Astrocyte of the spinal cord (primary cell): ENCODE data around the gene CARD10.

ENCODE experiments used
- DNase-seq: peaks from one replicate; pipeline ENCODE4 v3.0.0; 2011; ENCODE audit warnings: low read depth, low spot score
- H3K4me3 ChIP-seq: 2 replicates; pipeline ENCODE4 v1.5.1; 2011; ENCODE audit warnings: low read depth, mild to moderate bottlenecking, low read length, moderate library complexity
- in situ Hi-C: cut with HindIII; loops from 2 replicates; pipeline ENCODE4 v1.10.0; 2017; ENCODE audit warnings: low sequenced_read_pairs
- TF ChIP-seq, protein P1 (sequence below): IDR thresholded peaks from 2 replicates; pipeline ENCODE4 v1.5.1; 2012; ENCODE audit warnings: low read depth, mild to moderate bottlenecking, low read length, inconsistent platforms

The CARD10 gene

DNA sequence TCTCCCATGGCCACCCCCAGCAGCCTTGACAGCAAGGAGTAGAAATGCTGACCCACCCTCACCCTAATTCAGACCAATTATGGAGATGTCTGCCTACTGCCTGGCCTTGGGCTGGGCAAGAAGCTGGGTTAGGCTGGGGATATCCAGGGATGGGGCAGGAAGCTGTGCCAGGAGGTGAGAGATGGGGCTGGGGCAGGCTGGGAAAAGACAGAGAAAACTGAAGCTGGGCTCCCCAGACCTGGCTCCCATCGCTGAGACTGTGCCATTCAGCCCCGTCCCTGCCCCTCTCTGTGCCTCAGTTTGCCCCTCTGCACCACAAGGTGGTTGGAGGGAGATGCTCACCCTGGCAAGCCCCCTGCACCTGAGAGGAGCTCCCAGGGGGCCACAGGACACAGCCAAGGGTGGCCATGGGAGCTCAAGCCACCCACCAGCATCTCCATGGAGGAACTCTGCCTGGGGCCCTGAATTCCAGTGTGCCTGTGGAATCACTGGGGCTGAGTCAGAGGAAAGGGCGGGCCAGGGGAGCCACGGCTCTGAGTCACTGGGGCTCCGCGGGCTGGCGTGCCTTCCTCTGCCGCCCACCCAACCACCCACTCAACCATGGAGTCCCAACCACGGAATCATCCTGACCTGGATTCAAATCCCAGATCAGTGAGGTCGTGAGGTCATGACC, 6.0 kb upstream of the CARD10 start:
- peak; percentile 73 for DNase-seq
- TF ChIP-seq, protein P1, sequence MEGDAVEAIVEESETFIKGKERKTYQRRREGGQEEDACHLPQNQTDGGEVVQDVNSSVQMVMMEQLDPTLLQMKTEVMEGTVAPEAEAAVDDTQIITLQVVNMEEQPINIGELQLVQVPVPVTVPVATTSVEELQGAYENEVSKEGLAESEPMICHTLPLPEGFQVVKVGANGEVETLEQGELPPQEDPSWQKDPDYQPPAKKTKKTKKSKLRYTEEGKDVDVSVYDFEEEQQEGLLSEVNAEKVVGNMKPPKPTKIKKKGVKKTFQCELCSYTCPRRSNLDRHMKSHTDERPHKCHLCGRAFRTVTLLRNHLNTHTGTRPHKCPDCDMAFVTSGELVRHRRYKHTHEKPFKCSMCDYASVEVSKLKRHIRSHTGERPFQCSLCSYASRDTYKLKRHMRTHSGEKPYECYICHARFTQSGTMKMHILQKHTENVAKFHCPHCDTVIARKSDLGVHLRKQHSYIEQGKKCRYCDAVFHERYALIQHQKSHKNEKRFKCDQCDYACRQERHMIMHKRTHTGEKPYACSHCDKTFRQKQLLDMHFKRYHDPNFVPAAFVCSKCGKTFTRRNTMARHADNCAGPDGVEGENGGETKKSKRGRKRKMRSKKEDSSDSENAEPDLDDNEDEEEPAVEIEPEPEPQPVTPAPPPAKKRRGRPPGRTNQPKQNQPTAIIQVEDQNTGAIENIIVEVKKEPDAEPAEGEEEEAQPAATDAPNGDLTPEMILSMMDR = no peak
- in situ Hi-C loops = no loop called here
- no peak overlapping the region for H3K4me3 ChIP-seq

DNA sequence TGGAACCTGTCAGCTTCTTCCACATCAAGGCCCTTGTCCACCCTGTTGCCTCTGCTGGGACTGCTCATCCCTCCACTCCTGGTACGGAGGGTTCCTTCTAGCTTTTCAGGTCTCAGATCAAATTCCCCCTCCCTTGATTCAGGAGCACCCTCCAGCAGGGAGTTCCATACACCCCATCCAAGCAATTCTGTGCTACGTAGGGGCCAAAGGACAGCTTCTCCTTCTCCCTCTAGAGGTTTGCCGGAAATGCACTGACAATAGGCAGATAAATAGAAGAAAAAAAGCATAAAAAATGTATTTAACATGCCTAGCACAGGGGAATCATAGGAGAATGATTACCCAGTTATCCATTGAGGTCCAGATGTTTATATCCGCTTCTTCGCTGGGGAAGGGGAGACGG, 3.3 kb upstream of the CARD10 start:
- TF ChIP-seq, protein P1 = peak; percentile 4
- in situ Hi-C loops = no loop called here
- H3K4me3 ChIP-seq = no peak overlapping the region
- no peak for DNase-seq

DNA sequence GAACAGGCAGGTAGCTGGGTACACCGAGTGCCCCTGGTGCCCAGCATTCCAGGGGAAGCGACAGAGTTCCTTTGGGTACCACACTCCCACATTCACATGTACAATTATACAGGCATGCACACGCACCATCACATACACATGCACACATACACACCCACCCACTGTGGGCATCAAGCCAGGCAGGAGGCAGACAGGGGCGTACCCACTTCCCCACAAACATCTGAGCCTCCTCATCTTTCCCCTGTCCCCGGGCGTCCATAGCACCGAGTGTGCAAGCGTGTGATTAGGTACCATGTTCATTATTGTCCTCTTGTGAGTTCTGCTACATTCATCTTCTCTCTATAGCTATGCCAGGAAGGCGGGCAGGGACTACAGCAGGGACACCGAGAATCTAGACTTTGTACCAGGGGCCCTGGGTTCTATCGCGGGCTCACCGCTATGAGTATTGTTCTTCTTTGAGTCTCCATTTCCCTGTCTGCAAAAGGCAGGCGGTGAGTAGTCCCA, 2.1 kb upstream of the CARD10 start:
- H3K4me3 ChIP-seq = no peak overlapping the region
- in situ Hi-C loops = no loop called here
- TF ChIP-seq, protein P1 = no peak
- DNase-seq = no peak

DNA sequence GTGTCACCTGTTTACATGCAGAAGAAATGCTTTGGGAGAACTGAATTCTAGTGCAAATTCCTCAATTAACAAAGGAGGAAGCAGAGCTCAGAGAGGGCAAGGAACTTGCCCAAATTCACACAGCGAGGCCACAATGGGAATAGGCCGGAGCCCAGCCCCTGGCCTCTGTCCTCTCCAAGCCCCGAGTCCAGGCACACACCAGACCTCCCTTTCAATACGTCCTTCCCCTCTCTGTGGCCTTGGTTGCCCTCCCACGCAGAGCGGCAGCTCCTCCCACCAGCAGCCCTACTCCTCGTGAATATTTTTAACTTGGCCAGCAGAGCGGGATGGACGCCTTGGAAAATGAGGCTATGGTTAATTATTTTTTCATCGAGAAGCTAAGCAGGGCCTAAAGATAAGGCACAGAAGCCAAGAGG, 1.6 kb upstream of the CARD10 start:
- TF ChIP-seq, protein P1 = no peak
- no peak for DNase-seq
- no peak overlapping the region for H3K4me3 ChIP-seq
- in situ Hi-C loops = no loop called here

DNA sequence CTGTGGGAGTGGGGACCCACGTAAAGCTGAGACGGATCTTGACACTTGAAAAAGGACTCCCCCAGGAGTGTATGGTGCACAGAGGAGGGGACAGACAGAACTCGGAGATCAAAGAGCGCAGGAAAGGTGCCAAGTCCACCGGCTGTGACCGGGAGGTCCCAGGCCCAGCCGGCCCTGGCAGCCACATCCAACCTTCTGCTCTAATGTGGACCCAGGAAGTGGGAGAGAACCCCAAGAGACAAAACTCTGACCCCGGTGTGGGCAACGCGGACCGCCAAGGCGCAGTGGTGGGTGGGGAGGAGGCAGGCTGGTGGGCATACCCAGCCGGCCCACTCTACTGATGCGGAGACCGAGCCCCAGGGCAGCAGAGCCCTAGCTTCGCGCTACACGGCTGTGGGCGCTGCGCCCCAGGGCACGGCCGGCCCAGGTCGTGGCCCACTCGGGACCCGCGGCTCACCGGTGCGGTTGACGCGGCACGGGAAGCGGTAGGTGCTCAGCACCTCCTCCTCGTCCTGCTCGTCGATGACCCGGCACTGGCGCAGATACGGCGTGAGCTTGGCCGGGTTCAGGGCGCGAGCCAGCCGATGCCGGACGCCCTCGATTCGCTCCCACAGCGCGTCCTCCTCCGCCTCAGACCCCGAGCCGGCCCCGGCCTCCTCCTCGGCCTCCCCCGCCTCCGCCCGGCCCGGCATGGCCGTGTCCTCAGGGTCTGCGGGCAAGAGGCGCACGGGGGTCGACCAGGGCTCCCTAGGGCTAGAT, 527 bp downstream of the CARD10 start:
- TF ChIP-seq, protein P1 = no peak
- DNase-seq = no peak
- peak overlapping the region; percentile 53 for H3K4me3 ChIP-seq
- in situ Hi-C loops = no loop called here

DNA sequence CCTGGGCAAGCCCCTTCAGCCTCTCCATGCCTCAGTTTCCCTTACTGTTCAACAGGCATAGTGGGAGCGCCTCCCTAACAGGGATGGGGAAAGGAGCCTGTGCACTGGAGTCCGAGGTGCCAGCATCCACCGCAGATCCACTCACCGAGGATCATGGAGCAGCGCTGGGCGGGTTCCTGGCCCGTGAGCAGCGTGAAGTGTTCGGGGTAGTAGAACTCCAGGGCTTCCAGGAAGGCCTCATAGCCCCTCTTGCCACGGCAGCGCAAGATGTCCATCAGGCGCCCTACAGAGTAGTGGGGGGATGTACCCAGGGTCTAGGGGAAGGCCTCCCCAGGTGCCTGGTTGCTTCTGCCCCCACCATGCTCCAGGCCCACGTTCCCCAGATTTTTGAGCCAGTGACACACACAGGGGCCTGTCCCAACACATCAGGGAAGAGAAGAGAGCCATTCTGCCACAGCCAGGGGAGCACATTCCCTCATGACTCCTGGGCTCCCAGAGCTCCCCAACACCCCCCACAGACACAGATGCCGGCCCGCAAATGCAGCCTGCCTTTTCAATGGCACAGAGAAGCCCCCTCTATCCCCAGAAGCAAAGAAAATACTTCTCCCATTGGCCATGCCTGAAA, 1.3 kb downstream of the CARD10 start:
- no peak for DNase-seq
- in situ Hi-C loops = no loop called here
- TF ChIP-seq, protein P1 = no peak
- H3K4me3 ChIP-seq = peak overlapping the region; percentile 53
